Measurements from ENCODE around the gene CA10.

The CA10 gene

DNA sequence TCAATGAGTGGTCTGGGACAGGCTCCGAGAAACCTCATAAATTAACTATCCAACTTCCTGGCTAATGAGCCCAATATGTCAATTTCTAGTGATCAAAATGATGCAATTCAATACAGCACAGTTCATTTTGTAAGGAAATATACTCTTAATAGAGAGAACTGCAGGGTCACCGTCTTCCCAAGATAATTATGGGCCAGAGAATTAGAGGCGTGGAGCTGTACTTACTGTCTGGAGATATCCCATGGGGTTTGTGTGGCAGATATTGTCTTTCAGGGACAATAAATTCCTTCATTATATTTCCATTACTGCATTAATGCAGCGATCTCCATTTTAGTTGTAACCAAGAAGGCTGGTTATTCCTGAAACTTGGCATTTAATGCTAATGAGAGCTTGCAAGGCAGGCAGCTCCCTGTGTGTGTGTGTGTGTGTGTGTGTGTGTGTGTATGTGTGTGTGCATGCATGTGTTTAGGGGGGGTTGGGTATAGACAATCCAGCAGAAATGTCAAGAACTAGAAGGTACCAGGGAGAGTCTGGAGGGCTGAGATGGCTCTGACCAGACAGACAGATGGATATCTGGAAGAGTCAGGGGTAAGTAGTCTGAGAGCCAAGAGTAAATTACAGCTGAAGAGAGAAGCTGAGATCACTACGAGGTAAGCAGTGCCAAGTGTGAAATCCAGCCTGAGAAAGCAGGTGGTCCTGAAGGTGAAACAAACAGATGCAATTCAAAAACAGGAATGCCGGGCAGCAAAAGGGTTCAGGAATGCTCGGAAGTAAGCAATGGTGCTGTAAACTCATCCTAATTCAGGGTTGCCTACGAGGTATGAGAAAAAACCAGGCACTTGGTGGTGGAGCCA, 393.0 kb downstream of the CA10 start:
- DNase-seq (ENCODE audit: low spot score), result no peak

- DNase-seq (ENCODE audit: low spot score), result peak; percentile 86
Measured at GRCh38 chr17:51764387-51764971, 394.0 kb downstream of the CA10 start.

DNA sequence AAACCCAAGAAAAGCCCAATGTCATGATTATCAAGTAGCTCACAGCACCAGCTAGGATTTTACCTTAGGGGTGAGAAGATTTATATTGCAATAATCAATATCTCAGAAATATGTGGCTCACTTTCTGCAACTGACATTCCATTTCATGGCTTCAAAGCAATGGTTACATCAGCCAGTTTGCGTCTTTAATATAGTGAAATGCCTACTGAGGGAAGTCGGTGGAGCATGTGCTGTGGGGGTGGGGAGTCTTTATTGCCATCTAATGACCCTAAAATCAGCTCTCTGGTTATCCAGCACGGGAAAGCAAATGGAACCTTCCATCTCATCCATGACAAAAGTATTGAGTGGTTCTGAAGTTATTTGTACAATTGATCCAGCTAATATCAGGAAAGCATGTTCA, 395.5 kb downstream of the CA10 start:
- DNase-seq (ENCODE audit: low spot score), result no peak

GRCh38 chr17:51761105-51761504, 397.4 kb downstream of the CA10 start:
- no peak for DNase-seq (ENCODE audit: low spot score)

DNA sequence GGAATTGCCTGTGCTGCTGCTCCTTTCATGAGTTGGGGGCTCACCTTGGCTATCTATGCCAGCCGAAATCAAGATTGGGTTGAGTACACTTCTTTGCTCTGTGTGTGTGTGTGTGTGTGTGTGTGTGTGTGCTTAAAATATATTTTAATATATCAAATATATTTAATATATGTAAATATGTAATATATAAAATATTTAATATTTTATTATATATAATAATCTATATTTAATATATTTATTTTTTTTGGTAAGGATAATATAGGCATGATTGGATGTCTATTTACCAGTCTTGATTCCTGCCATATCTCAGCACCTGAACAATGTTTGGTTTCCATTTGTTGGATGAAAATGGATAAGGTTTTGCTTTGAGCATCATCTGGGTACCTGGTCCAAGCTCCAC, 399.3 kb downstream of the CA10 start:
- no peak for DNase-seq (ENCODE audit: low spot score)

- DNase-seq (ENCODE audit: low spot score), result no peak
Measured at GRCh38 chr17:51751072-51751471, 407.4 kb downstream of the CA10 start.

DNA sequence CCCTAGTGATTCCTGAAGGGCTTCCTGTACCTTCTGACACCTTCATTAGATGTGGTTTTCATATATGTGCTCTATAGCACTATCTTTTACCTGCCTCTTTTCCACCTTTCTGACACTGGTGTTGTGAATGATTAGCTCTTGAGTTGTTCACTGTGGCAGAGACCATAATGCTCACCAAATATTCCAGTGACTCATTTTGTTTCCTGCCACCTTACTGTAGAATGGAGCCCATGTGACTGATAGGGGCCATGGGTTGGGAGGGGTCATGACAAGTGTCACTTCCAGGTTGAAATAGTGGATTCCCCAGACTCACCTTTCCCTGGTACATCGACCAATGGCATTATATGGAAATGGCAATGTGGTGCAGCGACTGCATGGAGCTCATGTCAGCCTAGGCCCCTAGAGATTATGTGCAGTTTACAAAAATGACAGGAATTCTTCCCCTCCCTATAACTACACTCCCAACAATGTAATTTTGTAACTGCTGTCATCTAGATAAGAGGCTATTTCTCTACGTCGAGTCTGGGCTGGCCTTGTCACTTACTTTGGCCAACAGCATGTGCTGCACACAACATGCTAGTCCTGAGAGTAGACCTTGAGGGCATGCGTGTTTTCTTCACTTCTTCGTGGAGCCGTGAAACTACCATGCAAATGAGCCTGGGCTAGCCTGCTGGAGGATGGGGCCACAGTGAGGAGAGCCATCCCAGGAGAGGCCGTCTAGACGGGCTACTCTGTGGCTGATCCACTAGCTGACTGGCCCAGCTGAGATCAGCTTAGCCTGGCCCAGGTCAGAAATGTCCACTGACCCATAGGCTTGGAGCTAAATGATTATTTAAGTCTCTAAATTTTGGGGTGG, 409.5 kb downstream of the CA10 start:
- DNase-seq (ENCODE audit: low spot score), result no peak

DNA sequence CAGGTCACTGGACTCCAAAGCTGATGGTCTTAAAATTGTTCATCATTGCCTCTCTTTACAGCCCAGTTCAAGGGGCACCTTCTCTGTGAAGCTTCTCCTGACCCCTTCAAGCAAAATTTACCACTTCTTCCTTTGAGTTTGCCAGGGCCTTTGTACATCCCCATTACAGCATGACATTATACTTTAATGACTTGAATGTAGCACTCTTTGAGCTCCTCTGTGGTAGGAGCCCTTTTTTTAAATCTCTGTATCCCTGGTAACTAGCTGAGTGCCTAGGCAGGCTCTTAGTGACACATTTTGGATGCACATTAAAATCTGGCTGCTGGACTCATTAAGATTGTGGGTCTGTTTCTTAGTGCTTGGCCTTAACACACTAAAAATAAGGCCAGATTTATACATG, 412.1 kb downstream of the CA10 start:
- DNase-seq (ENCODE audit: low spot score), result no peak

- no peak for DNase-seq (ENCODE audit: low spot score)
Measured at GRCh38 chr17:51745993-51746392, 412.5 kb downstream of the CA10 start.

DNA sequence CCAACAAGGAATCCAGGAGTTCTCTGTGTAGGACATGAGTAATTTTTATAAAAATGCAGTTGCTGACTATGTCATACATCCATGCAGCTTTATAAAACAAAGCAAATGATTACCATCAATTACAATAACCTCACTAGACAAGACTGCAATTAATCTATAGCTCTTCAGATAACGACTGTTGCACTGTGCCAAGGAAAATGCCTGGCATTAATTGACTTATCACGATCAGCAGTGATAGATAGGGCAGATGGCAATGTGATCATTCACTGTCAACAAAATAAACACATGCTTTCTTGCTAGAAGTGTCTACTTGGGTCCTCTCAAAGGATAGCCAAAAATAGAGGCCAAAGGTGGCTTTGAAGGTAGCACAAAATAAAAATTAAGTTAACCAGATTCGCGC, 415.0 kb downstream of the CA10 start:
- no peak for DNase-seq (ENCODE audit: low spot score)

DNA sequence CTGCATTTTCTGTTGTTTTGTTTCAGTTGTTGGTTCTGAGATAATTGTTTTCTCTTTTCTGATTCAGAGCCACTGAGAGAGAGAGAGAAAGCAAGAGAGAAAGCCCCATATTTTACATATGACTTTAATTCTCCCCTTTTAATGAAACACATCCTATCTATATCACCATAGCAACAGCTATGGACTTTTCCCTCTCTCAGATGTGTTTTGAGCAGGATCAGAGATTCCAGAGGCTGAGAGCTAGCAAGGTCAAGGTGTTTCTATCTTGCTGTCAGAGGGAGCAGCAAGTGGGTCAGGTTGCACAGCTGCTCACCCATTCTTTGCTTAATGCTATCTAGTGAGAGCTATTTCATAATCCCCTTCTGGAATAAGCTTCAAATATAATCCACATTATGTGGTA, 415.9 kb downstream of the CA10 start:
- DNase-seq (ENCODE audit: low spot score), result peak; percentile 39

DNA sequence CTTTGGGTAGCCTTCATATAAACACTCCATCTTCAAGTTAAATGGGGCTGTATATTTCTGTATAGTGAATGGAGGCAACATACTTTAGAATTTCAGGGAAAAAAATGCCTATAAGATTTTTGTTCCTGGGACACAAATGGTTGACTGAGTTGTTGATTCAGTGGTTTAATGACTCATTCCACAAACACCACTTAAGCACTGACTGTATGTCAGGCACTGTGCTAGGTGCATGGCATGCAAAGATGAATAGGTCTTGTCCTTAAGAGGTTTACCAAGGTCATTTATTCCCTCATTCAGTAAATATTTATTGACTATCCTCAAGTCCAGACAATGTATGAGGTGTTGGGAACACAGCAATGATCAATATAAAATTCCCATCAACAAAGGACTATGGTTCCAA, 417.1 kb downstream of the CA10 start:
- DNase-seq (ENCODE audit: low spot score), result no peak

DNA sequence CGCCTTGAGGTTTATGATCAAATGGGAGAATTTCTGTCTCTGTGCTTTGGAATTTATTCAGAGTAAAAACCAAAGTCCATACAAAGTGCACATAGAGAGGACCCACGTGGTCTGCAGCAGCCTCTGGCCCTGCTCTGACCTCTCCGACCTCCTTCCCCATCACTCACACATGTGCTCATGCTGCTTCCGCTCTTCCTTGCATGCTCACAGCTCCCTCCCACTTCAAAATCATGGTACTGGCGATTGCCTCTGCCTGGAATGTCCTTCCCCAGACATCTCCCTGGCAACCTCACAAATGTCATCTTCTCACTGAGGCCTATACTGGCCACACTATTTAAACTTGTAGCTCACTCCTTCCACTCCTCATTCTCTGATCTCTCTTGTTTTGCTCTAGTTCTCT, 418.0 kb downstream of the CA10 start:
- DNase-seq (ENCODE audit: low spot score), result no peak

DNA sequence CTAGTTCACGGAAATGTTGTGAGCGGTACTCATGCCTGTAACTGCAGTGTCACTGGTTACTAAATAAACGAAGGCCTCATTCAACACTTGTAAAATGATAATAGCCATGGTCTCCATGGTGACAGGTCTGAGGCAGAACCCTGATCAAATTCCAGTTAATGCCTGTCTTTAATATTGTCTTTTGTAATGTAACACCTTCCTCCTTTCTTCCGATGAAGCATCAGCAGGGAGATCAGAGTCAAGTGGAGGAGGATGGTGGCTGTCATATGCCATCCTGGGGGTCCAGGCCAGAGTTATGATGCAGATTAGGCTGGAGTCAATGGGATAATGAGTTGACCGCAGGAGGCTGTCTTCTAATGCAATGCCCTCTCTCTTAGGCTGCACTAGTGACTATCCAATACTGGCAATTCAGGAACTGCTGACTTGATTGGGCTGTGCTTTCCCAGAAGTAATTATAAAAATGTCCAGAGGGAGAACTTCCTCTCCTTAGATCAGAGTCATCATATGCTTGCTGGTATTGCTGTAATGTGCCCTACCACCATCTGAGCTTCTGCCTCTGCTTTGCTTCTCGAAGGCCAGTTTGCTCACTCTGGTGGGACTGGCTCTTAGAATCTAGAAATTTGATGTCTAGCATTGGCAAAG, 419.1 kb downstream of the CA10 start:
- DNase-seq (ENCODE audit: low spot score), result no peak

GRCh38 chr17:51736356-51736755, 422.2 kb downstream of the CA10 start:
- DNase-seq (ENCODE audit: low spot score), result no peak

DNA sequence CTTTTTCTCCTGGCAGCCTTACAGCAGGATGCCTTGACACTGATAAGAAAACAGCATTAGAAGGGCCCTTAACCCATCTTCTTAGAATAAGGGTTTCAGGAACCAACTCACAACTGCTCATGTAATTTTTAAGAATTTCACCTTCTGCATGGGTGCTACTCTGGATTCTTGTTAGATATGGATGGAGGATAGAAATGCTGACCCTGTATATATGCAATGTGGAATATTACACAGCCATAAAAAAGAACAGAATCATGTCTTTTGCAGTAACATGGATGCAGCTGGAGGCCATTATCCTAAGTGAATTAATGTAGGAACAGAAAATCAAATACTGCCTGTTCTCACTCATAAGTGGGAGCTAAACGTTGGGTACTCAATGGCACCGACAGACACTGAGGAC, 423.5 kb downstream of the CA10 start:
- DNase-seq (ENCODE audit: low spot score), result no peak

DNA sequence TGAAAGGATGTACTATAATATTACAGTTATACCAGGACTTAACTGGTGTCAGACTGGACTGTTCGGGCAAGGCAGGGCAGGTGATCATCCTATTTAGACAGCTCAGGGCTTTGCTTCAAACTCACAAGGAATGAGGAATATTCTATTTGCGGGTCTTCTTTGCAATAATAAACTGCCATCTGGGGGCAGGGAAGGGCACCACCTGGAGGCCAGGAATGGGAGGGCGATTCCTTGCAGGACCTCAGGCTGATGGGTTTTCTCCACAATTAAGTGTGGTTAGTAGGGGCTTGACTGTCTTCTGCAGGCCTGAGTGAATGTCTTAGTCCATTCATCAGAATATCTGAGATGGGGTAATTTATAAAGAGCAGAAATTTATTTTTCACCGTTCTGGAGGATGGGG, 424.1 kb downstream of the CA10 start:
- DNase-seq (ENCODE audit: low spot score), result peak; percentile 73

DNA sequence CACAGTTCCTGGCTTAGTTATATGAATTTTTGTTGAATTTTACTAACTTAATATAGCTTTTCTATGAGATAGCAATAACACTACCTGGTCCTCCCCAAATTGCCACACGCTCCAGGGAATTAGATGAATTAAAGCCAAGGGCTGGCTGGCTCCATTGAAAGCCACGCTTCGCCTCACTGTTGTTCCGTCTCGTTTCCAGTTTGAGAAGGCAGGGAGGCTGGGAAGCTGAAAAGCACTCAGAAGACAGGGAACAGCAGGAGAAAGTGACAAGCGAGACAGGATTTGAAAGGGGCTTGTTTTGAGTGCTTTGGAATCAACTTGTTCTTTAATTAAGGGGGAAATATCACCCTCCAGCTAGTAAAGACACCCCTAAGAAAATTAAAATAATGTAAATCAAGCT, 425.3 kb downstream of the CA10 start:
- no peak for DNase-seq (ENCODE audit: low spot score)

- no peak for DNase-seq (ENCODE audit: low spot score)
Measured at GRCh38 chr17:51731941-51732722, 426.4 kb downstream of the CA10 start.

GRCh38 chr17:51730303-51731050, 428.0 kb downstream of the CA10 start:
- no peak for DNase-seq (ENCODE audit: low spot score)

GRCh38 chr17:51725185-51725584, 433.3 kb downstream of the CA10 start:
- DNase-seq (ENCODE audit: low spot score), result no peak

Data from D341Med (cell line).